ENCODE data around the gene FRAT2. TPM values are rescaled to one million over a fixed set of nuclear protein-coding genes. Genes with fewer than 3 reads are reported as not detected.

Gene FRAT2
- total and polyA plus RNA-seq, 4 donors, result 8.1 to 11.6 (median 10.9) TPM

- Histone ChIP-seq H3K4me3 (ENCODE audit: low read depth, low read length) (peak overlapping the region; percentile 49), H3K27ac (ENCODE audit: low read depth, low read length) (peak overlapping the region; percentile 33), H3K9me3 (ENCODE audit: control insufficient read depth, insufficient read depth, low read length) (no peaks in the 10 kb centered on the region), H3K4me1 (ENCODE audit: control insufficient read depth, insufficient read depth, low read length) (peaks cover 29% of the 10 kb centered on the region), H3K36me3 (ENCODE audit: control insufficient read depth, insufficient read depth, low read length) (no peaks in the 10 kb centered on the region), H3K27me3 (ENCODE audit: control insufficient read depth, insufficient read depth, low read length) (peaks cover 2% of the 10 kb centered on the region)
- peak in 3 of 6 donors; percentile 25 to 66 (median 65) for DNase-seq (ENCODE audit: low read depth in 4 of 6, low spot score in 6 of 6)
- WGBS (ENCODE audit: insufficient coverage), result under 1% methylated on average over 83 of the region's 83 CpGs
Observed at GRCh38 chr10:97319671-97320479, 14.7 kb downstream of the FRAT2 start.

- no peaks in the 10 kb centered on the region for H3K36me3 ChIP-seq (ENCODE audit: control insufficient read depth, insufficient read depth, low read length)
- WGBS (ENCODE audit: insufficient coverage), result 0% methylated on average over 76 of the region's 79 CpGs
- H3K9me3 ChIP-seq (ENCODE audit: control insufficient read depth, insufficient read depth, low read length), result no peaks in the 10 kb centered on the region
- peaks cover 2% of the 10 kb centered on the region for H3K27me3 ChIP-seq (ENCODE audit: control insufficient read depth, insufficient read depth, low read length)
- DNase-seq (ENCODE audit: low read depth in 4 of 6, low spot score in 6 of 6), result peak in 4 of 6 donors; percentile 80 to 96 (median 90)
- H3K4me3 ChIP-seq (ENCODE audit: low read depth, low read length), result peak within 1 kb of the TSS; percentile 82
- peaks cover 29% of the 10 kb centered on the region for H3K4me1 ChIP-seq (ENCODE audit: control insufficient read depth, insufficient read depth, low read length)
- peak within 1 kb of the TSS; percentile 98 for H3K27ac ChIP-seq (ENCODE audit: low read depth, low read length)
Observed at GRCh38 chr10:97318772-97319651, 15.5 kb downstream of the FRAT2 start, which contains the start of gene FRAT1. Gene FRAT1, plus strand, starts transcription at chr10:97319271. Its CDS starts 183 bp downstream, at chr10:97319454.

GRCh38 chr10:97314671-97315070 is 19.9 kb downstream of the FRAT2 start:
- no CpG with 5 or more reads among the region's 4 CpGs for WGBS (ENCODE audit: insufficient coverage)
- Histone ChIP-seq H3K27me3 (ENCODE audit: control insufficient read depth, insufficient read depth, low read length) (no peaks in the 10 kb centered on the region), H3K27ac (ENCODE audit: low read depth, low read length) (no peak overlapping the region)

GRCh38 chr10:97312897-97313296 is 21.6 kb downstream of the FRAT2 start:
- Histone ChIP-seq H3K27me3 (ENCODE audit: control insufficient read depth, insufficient read depth, low read length) (no peaks in the 10 kb centered on the region), H3K4me1 (ENCODE audit: control insufficient read depth, insufficient read depth, low read length) (no peaks in the 10 kb centered on the region), H3K9me3 (ENCODE audit: control insufficient read depth, insufficient read depth, low read length) (no peaks in the 10 kb centered on the region), H3K36me3 (ENCODE audit: control insufficient read depth, insufficient read depth, low read length) (no peaks in the 10 kb centered on the region), H3K27ac (ENCODE audit: low read depth, low read length) (no peak overlapping the region), H3K4me3 (ENCODE audit: low read depth, low read length) (no peak overlapping the region)
- no peak for DNase-seq (ENCODE audit: low read depth in 4 of 6, low spot score in 6 of 6)
- 95% methylated on average over 4 of the region's 6 CpGs for WGBS (ENCODE audit: insufficient coverage)

More at GRCh38 chr10:97314671-97315070, 19.9 kb downstream of the FRAT2 start:
- Histone ChIP-seq H3K36me3 (ENCODE audit: control insufficient read depth, insufficient read depth, low read length) (no peaks in the 10 kb centered on the region), H3K4me3 (ENCODE audit: low read depth, low read length) (no peak overlapping the region), H3K9me3 (ENCODE audit: control insufficient read depth, insufficient read depth, low read length) (no peaks in the 10 kb centered on the region), H3K4me1 (ENCODE audit: control insufficient read depth, insufficient read depth, low read length) (peaks cover 6% of the 10 kb centered on the region)
- no peak for DNase-seq (ENCODE audit: low read depth in 4 of 6, low spot score in 6 of 6)

- no peak overlapping the region for H3K27ac ChIP-seq (ENCODE audit: low read depth, low read length)
- H3K9me3 ChIP-seq (ENCODE audit: control insufficient read depth, insufficient read depth, low read length), result no peaks in the 10 kb centered on the region
- no peaks in the 10 kb centered on the region for H3K27me3 ChIP-seq (ENCODE audit: control insufficient read depth, insufficient read depth, low read length)
- WGBS (ENCODE audit: insufficient coverage), result 86% methylated on average over 3 of the region's 4 CpGs
- DNase-seq (ENCODE audit: low read depth in 4 of 6, low spot score in 6 of 6), result no peak
- no peaks in the 10 kb centered on the region for H3K36me3 ChIP-seq (ENCODE audit: control insufficient read depth, insufficient read depth, low read length)
- H3K4me1 ChIP-seq (ENCODE audit: control insufficient read depth, insufficient read depth, low read length), result no peaks in the 10 kb centered on the region
- H3K4me3 ChIP-seq (ENCODE audit: low read depth, low read length), result no peak overlapping the region
Observed at GRCh38 chr10:97311111-97311626, 23.4 kb downstream of the FRAT2 start.

- 72% methylated on average over 6 of the region's 10 CpGs for WGBS (ENCODE audit: insufficient coverage)
- Histone ChIP-seq H3K9me3 (ENCODE audit: control insufficient read depth, insufficient read depth, low read length) (no peaks in the 10 kb centered on the region), H3K27me3 (ENCODE audit: control insufficient read depth, insufficient read depth, low read length) (no peaks in the 10 kb centered on the region), H3K27ac (ENCODE audit: low read depth, low read length) (no peak overlapping the region), H3K4me1 (ENCODE audit: control insufficient read depth, insufficient read depth, low read length) (no peaks in the 10 kb centered on the region), H3K4me3 (ENCODE audit: low read depth, low read length) (no peak overlapping the region), H3K36me3 (ENCODE audit: control insufficient read depth, insufficient read depth, low read length) (no peaks in the 10 kb centered on the region)
- no peak for DNase-seq (ENCODE audit: low read depth in 4 of 6, low spot score in 6 of 6)
Observed at GRCh38 chr10:97307866-97308780, 26.4 kb downstream of the FRAT2 start.

- Histone ChIP-seq H3K27me3 (ENCODE audit: control insufficient read depth, insufficient read depth, low read length) (no peaks in the 10 kb centered on the region), H3K27ac (ENCODE audit: low read depth, low read length) (no peak overlapping the region), H3K36me3 (ENCODE audit: control insufficient read depth, insufficient read depth, low read length) (no peaks in the 10 kb centered on the region), H3K9me3 (ENCODE audit: control insufficient read depth, insufficient read depth, low read length) (no peaks in the 10 kb centered on the region), H3K4me3 (ENCODE audit: low read depth, low read length) (no peak overlapping the region), H3K4me1 (ENCODE audit: control insufficient read depth, insufficient read depth, low read length) (no peaks in the 10 kb centered on the region)
- DNase-seq (ENCODE audit: low read depth in 4 of 6, low spot score in 6 of 6), result no peak
- no CpG with 5 or more reads among the region's 1 CpG for WGBS (ENCODE audit: insufficient coverage)
Observed at GRCh38 chr10:97307441-97307840, 27.1 kb downstream of the FRAT2 start.

- no peak for DNase-seq (ENCODE audit: low read depth in 4 of 6, low spot score in 6 of 6)
- no peaks in the 10 kb centered on the region for H3K4me1 ChIP-seq (ENCODE audit: control insufficient read depth, insufficient read depth, low read length)
- H3K9me3 ChIP-seq (ENCODE audit: control insufficient read depth, insufficient read depth, low read length), result no peaks in the 10 kb centered on the region
- H3K27me3 ChIP-seq (ENCODE audit: control insufficient read depth, insufficient read depth, low read length), result no peaks in the 10 kb centered on the region
- H3K4me3 ChIP-seq (ENCODE audit: low read depth, low read length), result no peak overlapping the region
- no peak overlapping the region for H3K27ac ChIP-seq (ENCODE audit: low read depth, low read length)
- 91% methylated on average over 5 of the region's 11 CpGs for WGBS (ENCODE audit: insufficient coverage)
- no peaks in the 10 kb centered on the region for H3K36me3 ChIP-seq (ENCODE audit: control insufficient read depth, insufficient read depth, low read length)
Observed at GRCh38 chr10:97302088-97302791, 32.3 kb downstream of the FRAT2 start.
